ENCODE data around the gene POLD1. TPM values are rescaled to one million over a fixed set of nuclear protein-coding genes. Genes with fewer than 3 reads are reported as not detected.

POLD1 gene
- polyA plus RNA-seq, 3 donors = 9.3 to 22.4 (median 15.6) TPM

GRCh38 chr19:50460161-50460765, 76.1 kb downstream of the POLD1 start:
- H4K20me1 ChIP-seq (ENCODE audit: insufficient read depth, low read length) = no peaks in the 10 kb centered on the region
- no peak for TF ChIP-seq CTCF (IDR thresholded peaks at IDR 0.05)
- Mint-ChIP-seq H3K27me3 (ENCODE audit: low read depth in 3 of 3) (peaks cover 17 to 48% (median 19%) of the 10 kb centered on the region in 3 donors), H3K27ac (peak overlapping the region in 2 of 7 donors; percentile 33 to 45), H3K4me3 (peak overlapping the region in 1 of 2 donors; percentile 49), H3K4me1 (peaks cover 5% of the 10 kb centered on the region), H3K36me3 (no peaks in the 10 kb centered on the region), H3K9me3 (peaks cover 0 to 4% (median 0%) of the 10 kb centered on the region in 7 donors)
- no peak overlapping the region for H3K4me2 ChIP-seq (replicated peaks; ENCODE audit: extremely low read depth, low read length, poor library complexity, severe bottlenecking)
- 58% methylated on average over 13 of the region's 13 CpGs for WGBS (ENCODE audit: insufficient coverage)
- DNase-seq = peak in 1 of 3 donors; percentile 23
- no peak overlapping the region for H3K4me3 ChIP-seq (replicated peaks in 1 of 3; ENCODE audit: low read depth in 2 of 3, low read length in 3 of 3)
- no peak overlapping the region for H3K9ac ChIP-seq (ENCODE audit: insufficient read depth, low read length, poor library complexity, severe bottlenecking)
- no peak overlapping the region for H2AFZ ChIP-seq (ENCODE audit: insufficient read depth, low read depth, low read length, poor library complexity, severe bottlenecking)
- no peak overlapping the region for H3K27ac ChIP-seq (ENCODE audit: low read depth in 1 of 2, low read length in 2 of 2)
- no peaks in the 10 kb centered on the region for H3K9me3 ChIP-seq (replicated peaks in 1 of 2; ENCODE audit: control insufficient read depth in 1 of 2, insufficient read depth in 1 of 2, low read length in 2 of 2)
- no peaks in the 10 kb centered on the region for H3K36me3 ChIP-seq (replicated peaks in 1 of 2; ENCODE audit: control insufficient read depth in 1 of 2, insufficient read depth in 2 of 2, low read length in 2 of 2)
- H3K4me1 ChIP-seq (ENCODE audit: control insufficient read depth in 1 of 2, insufficient read depth in 2 of 2, low read length in 2 of 2) = no peaks in the 10 kb centered on the region
- H3K27me3 ChIP-seq (ENCODE audit: control insufficient read depth in 2 of 2, insufficient read depth in 2 of 2, low read length in 2 of 2) = peaks cover 0 to 7% of the 10 kb centered on the region in 2 donors
- intact Hi-C loops (cut with micrococcal nuclease) = loop anchor here in 1 of 2 donors (2.0 kb wide), 1 partner anchor 45 kb away; no protein-coding TSS in a partner anchor
- H3K79me2 ChIP-seq (ENCODE audit: insufficient read depth, low read length) = no peaks in the 10 kb centered on the region

GRCh38 chr19:50461066-50461875, 77.1 kb downstream of the POLD1 start:
- DNase-seq = peak; percentile 64 to 70 (median 67)
- H3K9ac ChIP-seq (ENCODE audit: insufficient read depth, low read length, poor library complexity, severe bottlenecking) = no peak overlapping the region
- H3K36me3 Mint-ChIP-seq = no peaks in the 10 kb centered on the region
- intact Hi-C loops (cut with micrococcal nuclease) = loop anchor here in 1 of 2 donors (1.0 to 2.0 kb wide), 3 partner anchors 46 to 104 kb away; no protein-coding TSS in a partner anchor
- H3K27me3 Mint-ChIP-seq (ENCODE audit: low read depth in 3 of 3) = peaks cover 14 to 44% (median 19%) of the 10 kb centered on the region in 3 donors
- peak overlapping the region in 1 of 7 donors; percentile 10 for H3K27ac Mint-ChIP-seq
- no peaks in the 10 kb centered on the region for H3K9me3 ChIP-seq (replicated peaks in 1 of 2; ENCODE audit: control insufficient read depth in 1 of 2, insufficient read depth in 1 of 2, low read length in 2 of 2)
- H3K27ac ChIP-seq (ENCODE audit: low read depth in 1 of 2, low read length in 2 of 2) = no peak overlapping the region
- peaks cover 0 to 4% (median 0%) of the 10 kb centered on the region in 7 donors for H3K9me3 Mint-ChIP-seq
- H3K4me1 ChIP-seq (ENCODE audit: control insufficient read depth in 1 of 2, insufficient read depth in 2 of 2, low read length in 2 of 2) = no peaks in the 10 kb centered on the region
- H3K4me3 Mint-ChIP-seq = no peak overlapping the region
- H4K20me1 ChIP-seq (ENCODE audit: insufficient read depth, low read length) = no peaks in the 10 kb centered on the region
- no peaks in the 10 kb centered on the region for H3K36me3 ChIP-seq (replicated peaks in 1 of 2; ENCODE audit: control insufficient read depth in 1 of 2, insufficient read depth in 2 of 2, low read length in 2 of 2)
- no peak overlapping the region for H3K4me2 ChIP-seq (replicated peaks; ENCODE audit: extremely low read depth, low read length, poor library complexity, severe bottlenecking)
- H3K27me3 ChIP-seq (ENCODE audit: control insufficient read depth in 2 of 2, insufficient read depth in 2 of 2, low read length in 2 of 2) = peaks cover 0 to 7% of the 10 kb centered on the region in 2 donors
- peak; percentile 82 for TF ChIP-seq CTCF (IDR thresholded peaks at IDR 0.05)
- 30% methylated on average over 23 of the region's 28 CpGs for WGBS (ENCODE audit: insufficient coverage)
- H2AFZ ChIP-seq (ENCODE audit: insufficient read depth, low read depth, low read length, poor library complexity, severe bottlenecking) = no peak overlapping the region
- H3K79me2 ChIP-seq (ENCODE audit: insufficient read depth, low read length) = no peaks in the 10 kb centered on the region
- H3K4me3 ChIP-seq (replicated peaks in 1 of 3; ENCODE audit: low read depth in 2 of 3, low read length in 3 of 3) = no peak overlapping the region
- H3K4me1 Mint-ChIP-seq = peaks cover 5% of the 10 kb centered on the region

All from CD14-positive monocyte (primary cell).